Peyer's patch (tissue), 4 donors: ENCODE results near the gene MTUS2.

Experiments
- CTCF ChIP-seq, 6 experiments: fragments of 450-650 bp in 4 of 6; fragments of 200-600 bp in 2 of 6; sonication (generic) in 1 of 6; IDR thresholded peaks; one replicate each; pipeline ENCODE4 v1.5.1; 2017 to 2019; ENCODE audit warnings: antibody characterized with exemption in 6 of 6, mild to moderate bottlenecking in 3 of 6, moderate library complexity in 1 of 6
- POLR2A ChIP-seq, 2 donors: fragments of 450-650 bp; IDR thresholded peaks; one replicate each; pipeline ENCODE4 v1.5.1; 2017; ENCODE audit warnings: antibody characterized with exemption in 2 of 2, mild to moderate bottlenecking in 2 of 2, moderate library complexity in 2 of 2

GRCh38 chr13:29255567-29255966, 435.4 kb downstream of the MTUS2 start:
- no peak for TF ChIP-seq CTCF (IDR thresholded peaks at IDR 0.05)
- no peak for TF ChIP-seq POLR2A (IDR thresholded peaks at IDR 0.05)
